Measurements from ENCODE around the gene REEP2. TPM values are rescaled to one million over a fixed set of nuclear protein-coding genes. Genes with fewer than 3 reads are reported as not detected.

Gene REEP2
- total and polyA plus RNA-seq, 4 donors = 48.1 to 272 (median 167) TPM

GRCh38 chr5:138448070-138448469, 9.2 kb downstream of the REEP2 start:
- 89% methylated on average over 6 of the region's 6 CpGs for WGBS (ENCODE audit: insufficient coverage)
- no peaks in the 10 kb centered on the region for H3K9me3 ChIP-seq (ENCODE audit: control insufficient read depth, insufficient read depth, low read length)
- peaks cover 36% of the 10 kb centered on the region for H3K36me3 ChIP-seq (ENCODE audit: control insufficient read depth, insufficient read depth, low read length)
- H3K27ac ChIP-seq (ENCODE audit: low read depth, low read length) = no peak overlapping the region
- DNase-seq (ENCODE audit: low read depth in 4 of 6, low spot score in 6 of 6) = peak in 1 of 6 donors; percentile 3
- peaks cover 27% of the 10 kb centered on the region for H3K4me1 ChIP-seq (ENCODE audit: control insufficient read depth, insufficient read depth, low read length)
- no peaks in the 10 kb centered on the region for H3K27me3 ChIP-seq (ENCODE audit: control insufficient read depth, insufficient read depth, low read length)
- H3K4me3 ChIP-seq (ENCODE audit: low read depth, low read length) = no peak overlapping the region

- Histone ChIP-seq H3K4me3 (ENCODE audit: low read depth, low read length) (no peak overlapping the region), H3K9me3 (ENCODE audit: control insufficient read depth, insufficient read depth, low read length) (no peaks in the 10 kb centered on the region), H3K27ac (ENCODE audit: low read depth, low read length) (peak overlapping the region; percentile 50), H3K4me1 (ENCODE audit: control insufficient read depth, insufficient read depth, low read length) (peaks cover 27% of the 10 kb centered on the region), H3K36me3 (ENCODE audit: control insufficient read depth, insufficient read depth, low read length) (peaks cover 32% of the 10 kb centered on the region), H3K27me3 (ENCODE audit: control insufficient read depth, insufficient read depth, low read length) (no peaks in the 10 kb centered on the region)
- 46% methylated on average over 6 of the region's 9 CpGs for WGBS (ENCODE audit: insufficient coverage)
- DNase-seq (ENCODE audit: low read depth in 4 of 6, low spot score in 6 of 6) = peak in 3 of 6 donors; percentile 69 to 96 (median 92)
Observed at GRCh38 chr5:138448481-138449398, 9.9 kb downstream of the REEP2 start.

GRCh38 chr5:138449501-138450239, 10.8 kb downstream of the REEP2 start:
- H3K36me3 ChIP-seq (ENCODE audit: control insufficient read depth, insufficient read depth, low read length) = peaks cover 22% of the 10 kb centered on the region
- H3K4me1 ChIP-seq (ENCODE audit: control insufficient read depth, insufficient read depth, low read length) = peaks cover 28% of the 10 kb centered on the region
- H3K27me3 ChIP-seq (ENCODE audit: control insufficient read depth, insufficient read depth, low read length) = no peaks in the 10 kb centered on the region
- DNase-seq (ENCODE audit: low read depth in 4 of 6, low spot score in 6 of 6) = peak in 5 of 6 donors; percentile 75 to 95 (median 86)
- H3K9me3 ChIP-seq (ENCODE audit: control insufficient read depth, insufficient read depth, low read length) = no peaks in the 10 kb centered on the region
- 13% methylated on average over 18 of the region's 22 CpGs for WGBS (ENCODE audit: insufficient coverage)
- H3K27ac ChIP-seq (ENCODE audit: low read depth, low read length) = peak overlapping the region; percentile 50
- H3K4me3 ChIP-seq (ENCODE audit: low read depth, low read length) = no peak overlapping the region

- no peak overlapping the region for H3K27ac ChIP-seq (ENCODE audit: low read depth, low read length)
- no peaks in the 10 kb centered on the region for H3K27me3 ChIP-seq (ENCODE audit: control insufficient read depth, insufficient read depth, low read length)
- no peak overlapping the region for H3K4me3 ChIP-seq (ENCODE audit: low read depth, low read length)
- peaks cover 38% of the 10 kb centered on the region for H3K4me1 ChIP-seq (ENCODE audit: control insufficient read depth, insufficient read depth, low read length)
- no peak for DNase-seq (ENCODE audit: low read depth in 4 of 6, low spot score in 6 of 6)
- 92% methylated on average over 5 of the region's 5 CpGs for WGBS (ENCODE audit: insufficient coverage)
- H3K9me3 ChIP-seq (ENCODE audit: control insufficient read depth, insufficient read depth, low read length) = no peaks in the 10 kb centered on the region
- peaks cover 9% of the 10 kb centered on the region for H3K36me3 ChIP-seq (ENCODE audit: control insufficient read depth, insufficient read depth, low read length)
Observed at GRCh38 chr5:138450971-138451370, 12.1 kb downstream of the REEP2 start.

- H3K27me3 ChIP-seq (ENCODE audit: control insufficient read depth, insufficient read depth, low read length) = no peaks in the 10 kb centered on the region
- H3K27ac ChIP-seq (ENCODE audit: low read depth, low read length) = no peak overlapping the region
- H3K36me3 ChIP-seq (ENCODE audit: control insufficient read depth, insufficient read depth, low read length) = no peaks in the 10 kb centered on the region
- DNase-seq (ENCODE audit: low read depth in 4 of 6, low spot score in 6 of 6) = no peak
- peaks cover 45% of the 10 kb centered on the region for H3K4me1 ChIP-seq (ENCODE audit: control insufficient read depth, insufficient read depth, low read length)
- WGBS (ENCODE audit: insufficient coverage) = 100% methylated on average over 2 of the region's 6 CpGs
- H3K4me3 ChIP-seq (ENCODE audit: low read depth, low read length) = no peak overlapping the region
- no peaks in the 10 kb centered on the region for H3K9me3 ChIP-seq (ENCODE audit: control insufficient read depth, insufficient read depth, low read length)
Observed at GRCh38 chr5:138452720-138453119, 13.9 kb downstream of the REEP2 start.

GRCh38 chr5:138453590-138453989, 14.7 kb downstream of the REEP2 start:
- no peak overlapping the region for H3K27ac ChIP-seq (ENCODE audit: low read depth, low read length)

GRCh38 chr5:138454121-138454520, 15.3 kb downstream of the REEP2 start:
- peaks cover 43% of the 10 kb centered on the region for H3K4me1 ChIP-seq (ENCODE audit: control insufficient read depth, insufficient read depth, low read length)
- no peak for DNase-seq (ENCODE audit: low read depth in 4 of 6, low spot score in 6 of 6)
- no peaks in the 10 kb centered on the region for H3K27me3 ChIP-seq (ENCODE audit: control insufficient read depth, insufficient read depth, low read length)
- H3K36me3 ChIP-seq (ENCODE audit: control insufficient read depth, insufficient read depth, low read length) = no peaks in the 10 kb centered on the region
- no peak overlapping the region for H3K27ac ChIP-seq (ENCODE audit: low read depth, low read length)
- WGBS (ENCODE audit: insufficient coverage) = 84% methylated on average over 6 of the region's 8 CpGs
- no peaks in the 10 kb centered on the region for H3K9me3 ChIP-seq (ENCODE audit: control insufficient read depth, insufficient read depth, low read length)
- H3K4me3 ChIP-seq (ENCODE audit: low read depth, low read length) = no peak overlapping the region

More at GRCh38 chr5:138453590-138453989, 14.7 kb downstream of the REEP2 start:
- Histone ChIP-seq H3K9me3 (ENCODE audit: control insufficient read depth, insufficient read depth, low read length) (no peaks in the 10 kb centered on the region), H3K27me3 (ENCODE audit: control insufficient read depth, insufficient read depth, low read length) (no peaks in the 10 kb centered on the region), H3K4me3 (ENCODE audit: low read depth, low read length) (no peak overlapping the region), H3K36me3 (ENCODE audit: control insufficient read depth, insufficient read depth, low read length) (no peaks in the 10 kb centered on the region), H3K4me1 (ENCODE audit: control insufficient read depth, insufficient read depth, low read length) (peaks cover 43% of the 10 kb centered on the region)
- no peak for DNase-seq (ENCODE audit: low read depth in 4 of 6, low spot score in 6 of 6)
- WGBS (ENCODE audit: insufficient coverage) = 87% methylated on average over 11 of the region's 13 CpGs

- H3K36me3 ChIP-seq (ENCODE audit: control insufficient read depth, insufficient read depth, low read length) = no peaks in the 10 kb centered on the region
- peaks cover 34% of the 10 kb centered on the region for H3K4me1 ChIP-seq (ENCODE audit: control insufficient read depth, insufficient read depth, low read length)
- WGBS (ENCODE audit: insufficient coverage) = 40% methylated on average over 5 of the region's 11 CpGs
- no peak overlapping the region for H3K4me3 ChIP-seq (ENCODE audit: low read depth, low read length)
- peak overlapping the region; percentile 29 for H3K27ac ChIP-seq (ENCODE audit: low read depth, low read length)
- no peaks in the 10 kb centered on the region for H3K27me3 ChIP-seq (ENCODE audit: control insufficient read depth, insufficient read depth, low read length)
- no peaks in the 10 kb centered on the region for H3K9me3 ChIP-seq (ENCODE audit: control insufficient read depth, insufficient read depth, low read length)
- peak in 2 of 6 donors; percentile 22 to 86 for DNase-seq (ENCODE audit: low read depth in 4 of 6, low spot score in 6 of 6)
Observed at GRCh38 chr5:138455232-138455930, 16.5 kb downstream of the REEP2 start.

GRCh38 chr5:138457531-138458275, 18.8 kb downstream of the REEP2 start:
- Histone ChIP-seq H3K36me3 (ENCODE audit: control insufficient read depth, insufficient read depth, low read length) (no peaks in the 10 kb centered on the region), H3K9me3 (ENCODE audit: control insufficient read depth, insufficient read depth, low read length) (no peaks in the 10 kb centered on the region), H3K4me3 (ENCODE audit: low read depth, low read length) (no peak overlapping the region), H3K4me1 (ENCODE audit: control insufficient read depth, insufficient read depth, low read length) (peaks cover 33% of the 10 kb centered on the region), H3K27me3 (ENCODE audit: control insufficient read depth, insufficient read depth, low read length) (no peaks in the 10 kb centered on the region), H3K27ac (ENCODE audit: low read depth, low read length) (no peak overlapping the region)
- WGBS (ENCODE audit: insufficient coverage) = 77% methylated on average over 10 of the region's 12 CpGs
- peak in 1 of 6 donors; percentile 62 for DNase-seq (ENCODE audit: low read depth in 4 of 6, low spot score in 6 of 6)

Measured in spinal cord (tissue), 10 donors.